H1 (cell line): ENCODE data around the gene RIPOR1. TPM values are rescaled to one million over a fixed set of nuclear protein-coding genes. Genes with fewer than 3 reads are reported as not detected.

Source experiments
- ATF2 ChIP-seq: IDR thresholded peaks from 2 replicates; pipeline ENCODE4 v1.6.1; 2012; ENCODE audit warnings: low read length, inconsistent platforms
- BACH1 ChIP-seq: IDR thresholded peaks from 2 replicates; pipeline ENCODE4 v1.6.1; 2012; ENCODE audit warnings: low read length, improper control_type of control experiment
- CREB1 ChIP-seq: IDR thresholded peaks from 2 replicates; pipeline ENCODE4 v1.6.1; 2012; ENCODE audit warnings: inconsistent platforms
- CTCF ChIP-seq, 3 experiments: IDR thresholded peaks; 1 replicate in 2 of 3; 2 replicates in 1 of 3; pipeline versions ENCODE4 v1.5.1 to v1.6.1; 2011; ENCODE audit warnings: low read length in 3 of 3, mild to moderate bottlenecking in 3 of 3, inconsistent platforms in 2 of 3, low read depth in 1 of 3, moderate library complexity in 1 of 3; ENCODE audit not compliant: insufficient read depth in 1 of 3; ENCODE audit errors: control extremely low read depth in 1 of 3
- E2F6 ChIP-seq: IDR thresholded peaks from 2 replicates; pipeline ENCODE4 v1.6.1; 2012; ENCODE audit warnings: inconsistent platforms
- GABPA ChIP-seq: IDR thresholded peaks from 2 replicates; pipeline ENCODE4 v1.6.1; 2011; ENCODE audit warnings: mild to moderate bottlenecking, low read length, moderate library complexity, borderline replicate concordance; ENCODE audit not compliant: insufficient read depth
- HDAC2 ChIP-seq, 2 experiments: fragments of 300-600 bp in 1 of 2; sonication (generic) in 1 of 2; IDR thresholded peaks; 2 replicates each; pipeline ENCODE4 v1.6.1; 2011 to 2012; ENCODE audit warnings: low read depth in 2 of 2, low read length in 2 of 2, mild to moderate bottlenecking in 2 of 2, moderate library complexity in 2 of 2, borderline replicate concordance in 1 of 2, inconsistent platforms in 1 of 2
- HDAC6 ChIP-seq: IDR thresholded peaks from one replicate; pipeline ENCODE4 v1.7.1; 2012; ENCODE audit warnings: low read depth, mild to moderate bottlenecking, inconsistent platforms, low read length, moderate library complexity
- KDM5A ChIP-seq: fragments of 200-600 bp; IDR thresholded peaks from 2 replicates; pipeline ENCODE4 v1.7.1; 2012; ENCODE audit warnings: mild to moderate bottlenecking, low read length, inconsistent platforms, mixed read lengths
- PHF8 ChIP-seq: fragments of 200-600 bp; sonication (generic); conservative IDR thresholded peaks from 2 replicates; pipeline ENCODE4 v1.7.1; 2012; ENCODE audit warnings: low read depth, mild to moderate bottlenecking, inconsistent platforms, low read length, moderate library complexity
- POLR2A ChIP-seq, 2 experiments: IDR thresholded peaks; 1 replicate in 1 of 2; 2 replicates in 1 of 2; pipeline ENCODE4 v1.6.1; 2011; ENCODE audit warnings: low read depth in 2 of 2, low read length in 2 of 2, mild to moderate bottlenecking in 2 of 2; ENCODE audit errors: control extremely low read depth in 1 of 2
- RAD21 ChIP-seq, 2 experiments: IDR thresholded peaks in 1 of 2; conservative IDR thresholded peaks in 1 of 2; 2 replicates each; pipeline ENCODE4 v1.6.1; 2011; ENCODE audit warnings: low read depth in 2 of 2, low read length in 2 of 2, improper control_type of control experiment in 1 of 2, inconsistent platforms in 1 of 2, mild to moderate bottlenecking in 1 of 2, moderate library complexity in 1 of 2
- RNF2 ChIP-seq: fragments of 200-900, 300-1000 bp; sonication (generic); IDR thresholded peaks from 2 replicates; pipeline ENCODE4 v1.7.1; 2016; ENCODE audit warnings: borderline replicate concordance, low read depth, mild to moderate bottlenecking, antibody characterized with exemption, low read length; ENCODE audit not compliant: poor library complexity, severe bottlenecking; ENCODE audit errors: missing control alignments
- SP1 ChIP-seq: IDR thresholded peaks from 2 replicates; pipeline ENCODE4 v1.6.1; 2011; ENCODE audit warnings: low read depth, low read length
- SP4 ChIP-seq: IDR thresholded peaks from 2 replicates; pipeline ENCODE4 v1.6.1; 2012; ENCODE audit warnings: low read length, inconsistent platforms
- SRF ChIP-seq: IDR thresholded peaks from 2 replicates; pipeline ENCODE4 v1.6.1; 2011; ENCODE audit warnings: mild to moderate bottlenecking, low read depth, low read length, moderate library complexity
- ZNF274 ChIP-seq: IDR thresholded peaks from 2 replicates; pipeline ENCODE4 v1.7.0; 2012; ENCODE audit warnings: low read length, borderline replicate concordance; ENCODE audit errors: extremely low read depth
- polyA plus RNA-seq, 7 experiments: library from polyadenylated mRNA; depleted of rRNA in 3 of 7; stranded (reverse) in 5 of 7; unstranded in 2 of 7; fragments of >200 nt in 5 of 7; fragments of 200-250 nt in 2 of 7; gene quantifications; 1 replicate in 5 of 7; 2 replicates in 1 of 7; 4 replicates in 1 of 7; pipeline versions ENCODE4 v1.2.1 to v1.2.3, GENCODE V29; 2011 to 2013; ENCODE audit warnings: missing spikeins in 2 of 7, mixed read lengths in 2 of 7
- total RNA-seq: library from RNA; stranded (reverse); fragmentation: NEBNext Ultra II Directional; extraction: Animal tissue kit (Norgen Biotek cat#: 25700); gene quantifications from 2 replicates; pipeline ENCODE4 v1.2.1, GENCODE V29; 2021

The RIPOR1 gene
- total and polyA plus RNA-seq, 2 of the 8 experiments (the other 6 are each of a cell fraction or from before 2014, with no cell fraction given), result 2.7 to 10.1 TPM

GRCh38 chr16:67480833-67481560, 47.6 kb upstream of the RIPOR1 start, which contains the start of gene ATP6V0D1 (continued):
- TF ChIP-seq BACH1 (peak; percentile 54; the same call in 1 of the 2 replicates), ZNF274 (no peak), CTCF (IDR thresholded peaks at IDR 0.05; ENCODE audit: control extremely low read depth in 1 of 3, insufficient read depth in 1 of 3, low read depth in 1 of 3, low read length in 3 of 3) (peak; percentile 75 to 90 (median 84)), RNF2 (no peak), E2F6 (peak; percentile 57), SP1 (peak; percentile 65; the same call in 1 of the 2 replicates), ATF2 (no peak), SRF (no peak), CREB1 (peak; percentile 90), HDAC6 (no peak), HDAC2 (IDR thresholded peaks at IDR 0.05; ENCODE audit: borderline replicate concordance in 1 of 2, low read depth in 2 of 2, low read length in 2 of 2) (peak; percentile 6 to 98; a peak in 2 of 4 replicates), POLR2A (IDR thresholded peaks at IDR 0.05; ENCODE audit: control extremely low read depth in 1 of 2, low read depth in 2 of 2, low read length in 2 of 2) (peak in 1 of 2 experiments; percentile 70; a peak in 2 of 3 replicates), PHF8 (peak; percentile 65), SP4 (peak; percentile 99), RAD21 (IDR thresholded peaks at IDR 0.05 in 1 of 2, conservative IDR thresholded peaks at IDR 0.05 in 1 of 2; ENCODE audit: low read depth in 2 of 2, low read length in 2 of 2) (peak; percentile 66 to 76), GABPA (0 out of 2 replicates have a peak, but pooled peaks have one; percentile 12), KDM5A (peak; percentile 73)
